Stimulated activated effector memory CD8-positive, alpha-beta T cell treated with anti-CD3 and anti-CD28 coated beads, Interleukin-12 subunit alpha, Interleukin-12 subunit beta, amount 100 ng/mL, for 72 hours (primary cell): ENCODE data around the gene SPATS1.
A peak's percentile ranks its signal among the peaks of the same experiment; 100 is the strongest.
"Not testable (repeated sequence)": the region's sequence is repeated elsewhere in the genome, so short reads cannot be mapped to it uniquely, and the experiment has no call there.

Experiments used
- ATAC-seq: fragments of 150-1000 bp; cut with Tn5 transposase; 2 replicates; pipeline ENCODE4 v1.10.0; 2021
- DNase-seq, 2 donors: peaks; one replicate each; pipeline ENCODE4 v3.0.0; 2021 to 2022; ENCODE audit warnings: low spot score in 2 of 2
- H3K27ac Mint-ChIP-seq: one replicate; pipeline ENCODE4 v1.8.0; 2022; ENCODE audit warnings: mild to moderate bottlenecking, mixed read lengths
- H3K36me3 Mint-ChIP-seq: one replicate; pipeline ENCODE4 v1.8.0; 2022; ENCODE audit warnings: mild to moderate bottlenecking, mixed read lengths
- H3K4me1 Mint-ChIP-seq: one replicate; pipeline ENCODE4 v1.8.0; 2022; ENCODE audit warnings: mixed read lengths
- H3K4me3 Mint-ChIP-seq: one replicate; pipeline ENCODE4 v1.8.0; 2022; ENCODE audit warnings: mild to moderate bottlenecking, mixed read lengths
- H3K9me3 Mint-ChIP-seq: one replicate; pipeline ENCODE4 v1.8.0; 2022; ENCODE audit warnings: mixed read lengths

Gene SPATS1

GRCh38 chr6:44305200-44305725 lies 37.2 kb upstream of the SPATS1 start:
- Mint-ChIP-seq H3K36me3 (peaks cover 66% of the 10 kb centered on the region), H3K4me3 (no peak overlapping the region), H3K27ac (peak overlapping the region; percentile 19), H3K4me1 (peaks cover 16% of the 10 kb centered on the region), H3K9me3 (no peaks in the 10 kb centered on the region)
- ATAC-seq, result no peak
- no peak for DNase-seq

- Mint-ChIP-seq H3K9me3 (no peaks in the 10 kb centered on the region), H3K4me3 (no peak overlapping the region), H3K36me3 (peaks cover 66% of the 10 kb centered on the region), H3K4me1 (peaks cover 19% of the 10 kb centered on the region), H3K27ac (peak overlapping the region; percentile 12)
- ATAC-seq (no peak), DNase-seq (no peak)
Measured at GRCh38 chr6:44306710-44307109, 35.7 kb upstream of the SPATS1 start.

GRCh38 chr6:44307217-44307616 lies 35.2 kb upstream of the SPATS1 start:
- Mint-ChIP-seq H3K4me1 (peaks cover 24% of the 10 kb centered on the region), H3K4me3 (no peak overlapping the region), H3K36me3 (peaks cover 68% of the 10 kb centered on the region), H3K9me3 (no peaks in the 10 kb centered on the region), H3K27ac (peak overlapping the region; percentile 12)
- ATAC-seq (no peak), DNase-seq (no peak)

GRCh38 chr6:44309092-44309491 lies 33.4 kb upstream of the SPATS1 start:
- no peaks in the 10 kb centered on the region for H3K9me3 Mint-ChIP-seq
- ATAC-seq (no peak), DNase-seq (no peak)
- H3K4me3 Mint-ChIP-seq, result no peak overlapping the region
- H3K36me3 Mint-ChIP-seq, result peaks cover 64% of the 10 kb centered on the region
- peak overlapping the region; percentile 77 for H3K27ac Mint-ChIP-seq
- H3K4me1 Mint-ChIP-seq, result peaks cover 38% of the 10 kb centered on the region

GRCh38 chr6:44309631-44310030 lies 32.8 kb upstream of the SPATS1 start:
- Mint-ChIP-seq H3K9me3 (no peaks in the 10 kb centered on the region), H3K4me1 (peaks cover 38% of the 10 kb centered on the region), H3K36me3 (peaks cover 61% of the 10 kb centered on the region), H3K4me3 (no peak overlapping the region), H3K27ac (no peak overlapping the region)
- DNase-seq (no peak), ATAC-seq (no peak)

GRCh38 chr6:44310241-44310640 lies 32.2 kb upstream of the SPATS1 start:
- ATAC-seq, result no peak
- Mint-ChIP-seq H3K27ac (no peak overlapping the region), H3K9me3 (no peaks in the 10 kb centered on the region), H3K4me1 (peaks cover 38% of the 10 kb centered on the region), H3K4me3 (no peak overlapping the region), H3K36me3 (peaks cover 55% of the 10 kb centered on the region)
- no peak for DNase-seq

GRCh38 chr6:44311304-44311703 lies 31.1 kb upstream of the SPATS1 start:
- DNase-seq (no peak), ATAC-seq (no peak)
- Mint-ChIP-seq H3K9me3 (no peaks in the 10 kb centered on the region), H3K4me3 (peak overlapping the region; percentile 99), H3K36me3 (peaks cover 46% of the 10 kb centered on the region), H3K4me1 (peaks cover 30% of the 10 kb centered on the region), H3K27ac (no peak overlapping the region)

GRCh38 chr6:44311767-44312166 lies 30.7 kb upstream of the SPATS1 start:
- DNase-seq, result no peak
- Mint-ChIP-seq H3K4me3 (peak overlapping the region; percentile 99), H3K9me3 (no peaks in the 10 kb centered on the region), H3K36me3 (peaks cover 46% of the 10 kb centered on the region), H3K4me1 (peaks cover 30% of the 10 kb centered on the region), H3K27ac (peak overlapping the region; percentile 99)
- ATAC-seq, result no peak

- peak; percentile 96 for ATAC-seq
- peaks cover 30% of the 10 kb centered on the region for H3K4me1 Mint-ChIP-seq
- peak; percentile 96 to 98 for DNase-seq
- H3K4me3 Mint-ChIP-seq, result peak within 1 kb of the TSS; percentile 99
- H3K9me3 Mint-ChIP-seq, result no peaks in the 10 kb centered on the region
- H3K36me3 Mint-ChIP-seq, result peaks cover 41% of the 10 kb centered on the region
- peak within 1 kb of the TSS; percentile 99 for H3K27ac Mint-ChIP-seq
Measured at GRCh38 chr6:44312901-44313788, 29.3 kb upstream of the SPATS1 start, which contains the start of gene AARS2. AARS2 (minus strand) TSS chr6:44313347; CDS start chr6:44313323, 24 bp downstream.

GRCh38 chr6:44314657-44315056 lies 27.8 kb upstream of the SPATS1 start:
- DNase-seq, ATAC-seq, H3K27ac Mint-ChIP-seq, H3K9me3 Mint-ChIP-seq, H3K4me3 Mint-ChIP-seq: not testable (repeated sequence)
- peaks cover 31% of the 10 kb centered on the region for H3K36me3 Mint-ChIP-seq
- peaks cover 28% of the 10 kb centered on the region for H3K4me1 Mint-ChIP-seq

GRCh38 chr6:44315516-44315915 lies 26.9 kb upstream of the SPATS1 start:
- Mint-ChIP-seq H3K36me3 (peaks cover 22% of the 10 kb centered on the region), H3K4me1 (peaks cover 21% of the 10 kb centered on the region), H3K4me3 (no peak overlapping the region), H3K9me3 (no peaks in the 10 kb centered on the region), H3K27ac (no peak overlapping the region)
- ATAC-seq (no peak), DNase-seq (no peak)

- peaks cover 18% of the 10 kb centered on the region for H3K36me3 Mint-ChIP-seq
- DNase-seq, result no peak
- no peak overlapping the region for H3K4me3 Mint-ChIP-seq
- no peak for ATAC-seq
- H3K9me3 Mint-ChIP-seq, result no peaks in the 10 kb centered on the region
- no peak overlapping the region for H3K27ac Mint-ChIP-seq
- H3K4me1 Mint-ChIP-seq, result peaks cover 21% of the 10 kb centered on the region
Measured at GRCh38 chr6:44315951-44316350, 26.5 kb upstream of the SPATS1 start.

- H3K27ac Mint-ChIP-seq, result no peak overlapping the region
- H3K4me1 Mint-ChIP-seq, result peaks cover 21% of the 10 kb centered on the region
- no peaks in the 10 kb centered on the region for H3K9me3 Mint-ChIP-seq
- ATAC-seq (no peak), DNase-seq (no peak)
- H3K4me3 Mint-ChIP-seq, result no peak overlapping the region
- peaks cover 12% of the 10 kb centered on the region for H3K36me3 Mint-ChIP-seq
Measured at GRCh38 chr6:44316481-44316880, 26.0 kb upstream of the SPATS1 start.

- ATAC-seq, H3K9me3 Mint-ChIP-seq, H3K4me3 Mint-ChIP-seq, H3K27ac Mint-ChIP-seq, H3K36me3 Mint-ChIP-seq, DNase-seq: not testable (repeated sequence)
- peaks cover 14% of the 10 kb centered on the region for H3K4me1 Mint-ChIP-seq
Measured at GRCh38 chr6:44317136-44317631, 25.3 kb upstream of the SPATS1 start.

GRCh38 chr6:44321210-44321609 lies 21.2 kb upstream of the SPATS1 start:
- H3K36me3 Mint-ChIP-seq, result no peaks in the 10 kb centered on the region
- no peak for DNase-seq
- no peaks in the 10 kb centered on the region for H3K9me3 Mint-ChIP-seq
- no peaks in the 10 kb centered on the region for H3K4me1 Mint-ChIP-seq
- no peak for ATAC-seq
- H3K4me3 Mint-ChIP-seq, result no peak overlapping the region
- H3K27ac Mint-ChIP-seq, result no peak overlapping the region

- Mint-ChIP-seq H3K4me3 (no peak overlapping the region), H3K36me3 (no peaks in the 10 kb centered on the region), H3K4me1 (no peaks in the 10 kb centered on the region), H3K9me3 (no peaks in the 10 kb centered on the region), H3K27ac (no peak overlapping the region)
- no peak for ATAC-seq
- DNase-seq, result no peak
Measured at GRCh38 chr6:44327096-44327495, 15.4 kb upstream of the SPATS1 start.
